Muscle of arm (tissue), 12 donors: ENCODE results near the gene BARX1. TPM values are rescaled to one million over a fixed set of nuclear protein-coding genes. Genes with fewer than 3 reads are reported as not detected.

ENCODE experiments used
- polyA plus RNA-seq, 12 donors: library from polyadenylated mRNA; unstranded; fragments of 120-200 nt; gene quantifications; one replicate each; pipeline ENCODE4 v1.2.1, GENCODE V29; 2013; ENCODE audit not compliant: insufficient read length in 12 of 12

Gene BARX1
- polyA plus RNA-seq, 12 donors: 0.09 to 0.41 TPM; not detected in 10

Other genes starting within 250 kb of the BARX1 start
- gene PTPDC1, start 129.1 kb upstream of the BARX1 start, polyA plus RNA-seq: 10 to 100 TPM in 3 of 12 donors, 1 to 10 TPM in 7, not detected in 2; 5.4 to 12.2 (median 8.3) TPM